HT1080 (cell line): ENCODE measurements around the gene EML3. TPM values are rescaled to one million over a fixed set of nuclear protein-coding genes. Genes with fewer than 3 reads are reported as not detected.
"Not testable (repeated sequence)": the region's sequence is repeated elsewhere in the genome, so short reads cannot be mapped to it uniquely, and the experiment has no call there.

Source experiments
- DNase-seq: peaks from one replicate; pipeline ENCODE4 v3.0.0-alpha.2; 2015; ENCODE audit warnings: low read depth
- polyA plus RNA-seq, 2 experiments: library from polyadenylated mRNA; depleted of rRNA; stranded (reverse); fragments of >200 nt; gene quantifications; 2 replicates each; pipeline ENCODE4 v1.2.3, GENCODE V29; 2015
- total RNA-seq: library from RNA; depleted of rRNA; stranded (reverse); fragments of >200 nt; shearing (Covaris generic); gene quantifications from 2 replicates; pipeline ENCODE4 v1.2.3, GENCODE V29; 2014; rRNA removed

EML3 gene, protein sequence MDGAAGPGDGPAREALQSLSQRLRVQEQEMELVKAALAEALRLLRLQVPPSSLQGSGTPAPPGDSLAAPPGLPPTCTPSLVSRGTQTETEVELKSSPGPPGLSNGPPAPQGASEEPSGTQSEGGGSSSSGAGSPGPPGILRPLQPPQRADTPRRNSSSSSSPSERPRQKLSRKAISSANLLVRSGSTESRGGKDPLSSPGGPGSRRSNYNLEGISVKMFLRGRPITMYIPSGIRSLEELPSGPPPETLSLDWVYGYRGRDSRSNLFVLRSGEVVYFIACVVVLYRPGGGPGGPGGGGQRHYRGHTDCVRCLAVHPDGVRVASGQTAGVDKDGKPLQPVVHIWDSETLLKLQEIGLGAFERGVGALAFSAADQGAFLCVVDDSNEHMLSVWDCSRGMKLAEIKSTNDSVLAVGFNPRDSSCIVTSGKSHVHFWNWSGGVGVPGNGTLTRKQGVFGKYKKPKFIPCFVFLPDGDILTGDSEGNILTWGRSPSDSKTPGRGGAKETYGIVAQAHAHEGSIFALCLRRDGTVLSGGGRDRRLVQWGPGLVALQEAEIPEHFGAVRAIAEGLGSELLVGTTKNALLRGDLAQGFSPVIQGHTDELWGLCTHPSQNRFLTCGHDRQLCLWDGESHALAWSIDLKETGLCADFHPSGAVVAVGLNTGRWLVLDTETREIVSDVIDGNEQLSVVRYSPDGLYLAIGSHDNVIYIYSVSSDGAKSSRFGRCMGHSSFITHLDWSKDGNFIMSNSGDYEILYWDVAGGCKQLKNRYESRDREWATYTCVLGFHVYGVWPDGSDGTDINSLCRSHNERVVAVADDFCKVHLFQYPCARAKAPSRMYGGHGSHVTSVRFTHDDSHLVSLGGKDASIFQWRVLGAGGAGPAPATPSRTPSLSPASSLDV
- total RNA-seq = 27.5 and 28.7 TPM in 2 replicates
- polyA plus RNA-seq (2015; cell fraction: cytosol; rRNA removed) = 29.9 and 34.0 TPM in 2 replicates
- 148 and 162 TPM in 2 replicates for polyA plus RNA-seq (2015; cell fraction: nucleus; rRNA removed)

DNA sequence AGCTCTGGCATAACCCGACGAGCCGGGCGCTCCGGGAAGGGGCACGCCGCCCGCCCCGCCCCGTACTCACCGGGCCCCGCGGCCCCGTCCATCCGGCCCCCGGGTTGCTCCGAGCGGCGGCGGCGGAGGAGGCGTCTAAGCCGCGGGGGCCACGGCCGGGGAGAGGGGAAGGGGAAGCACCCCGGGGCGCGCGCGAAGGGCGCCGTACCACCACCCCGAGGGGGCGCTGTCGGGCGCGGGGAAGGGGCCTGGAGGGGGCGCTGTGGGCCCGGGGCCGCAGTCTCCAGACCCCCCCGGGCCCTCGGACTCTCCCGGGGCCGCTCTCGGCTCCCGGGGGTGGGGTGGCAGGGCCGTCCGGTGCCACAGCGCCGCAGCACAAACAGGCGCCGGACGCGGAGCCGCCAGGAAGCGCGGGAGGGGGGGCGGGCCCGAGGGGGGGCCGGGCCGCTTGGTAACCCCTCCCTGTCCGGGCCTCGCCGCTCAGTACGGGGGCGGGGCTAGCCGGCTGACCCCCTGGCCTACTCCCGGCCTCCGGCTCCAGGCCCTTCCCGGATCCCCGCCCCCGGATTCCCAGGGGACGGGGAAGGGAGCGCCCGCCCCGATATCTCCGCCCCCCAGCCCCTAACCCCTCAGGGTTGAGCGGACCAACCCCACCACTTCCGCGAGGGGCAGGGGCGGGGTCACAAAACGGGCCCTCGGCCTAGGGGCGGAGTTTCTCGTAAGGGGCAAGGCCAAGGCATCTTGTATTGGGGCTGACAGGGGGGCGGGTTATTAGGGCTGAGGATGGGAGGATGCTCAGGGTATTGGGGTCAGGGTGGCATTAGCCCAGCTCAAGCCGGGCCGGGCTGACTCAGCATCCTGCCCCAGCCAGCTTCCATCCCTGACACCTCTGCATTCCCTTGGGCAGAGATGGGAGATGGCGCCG is at the start of gene EML3, which contains the start of gene ROM1:
TSS of gene EML3 (minus strand) at position 410 of the 925 bp plus-strand sequence. CDS start at position 92, 318 bp downstream.
TSS of gene ROM1 (plus strand) at position 892 of the 925 bp plus-strand sequence. CDS start at position 917, 25 bp downstream.
- DNase-seq = peak; percentile 77

DNA sequence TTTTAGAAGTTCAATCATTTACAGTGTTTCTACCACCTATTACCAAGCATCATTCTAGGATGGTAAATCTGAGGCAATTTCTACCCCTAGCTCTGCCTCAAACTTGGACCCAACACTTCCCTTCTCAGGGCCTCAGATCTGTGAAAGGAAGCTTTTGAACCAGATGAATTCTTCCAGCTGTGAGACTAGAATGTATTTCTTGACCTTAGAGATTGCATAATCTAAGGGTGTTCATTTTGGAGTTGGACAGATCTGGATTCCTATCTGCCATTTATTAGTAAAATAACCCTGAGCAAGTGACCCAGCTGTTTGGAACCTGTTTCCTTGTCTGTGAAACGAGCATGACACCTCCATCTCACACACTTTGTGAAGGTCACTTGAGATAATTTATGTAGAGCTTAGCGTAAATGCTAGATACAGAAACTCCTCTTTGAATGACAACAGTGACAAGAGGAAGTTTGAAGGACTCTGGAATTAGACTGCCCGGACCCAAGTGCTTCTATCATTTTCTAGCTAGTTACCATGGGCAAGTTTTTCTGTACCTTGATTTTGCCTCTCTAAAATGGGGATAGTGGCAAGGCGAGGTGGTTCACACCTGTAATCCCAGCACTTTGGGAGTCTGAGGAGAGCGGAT is 44.3 kb upstream of the EML3 start:
- no peak for DNase-seq

DNA sequence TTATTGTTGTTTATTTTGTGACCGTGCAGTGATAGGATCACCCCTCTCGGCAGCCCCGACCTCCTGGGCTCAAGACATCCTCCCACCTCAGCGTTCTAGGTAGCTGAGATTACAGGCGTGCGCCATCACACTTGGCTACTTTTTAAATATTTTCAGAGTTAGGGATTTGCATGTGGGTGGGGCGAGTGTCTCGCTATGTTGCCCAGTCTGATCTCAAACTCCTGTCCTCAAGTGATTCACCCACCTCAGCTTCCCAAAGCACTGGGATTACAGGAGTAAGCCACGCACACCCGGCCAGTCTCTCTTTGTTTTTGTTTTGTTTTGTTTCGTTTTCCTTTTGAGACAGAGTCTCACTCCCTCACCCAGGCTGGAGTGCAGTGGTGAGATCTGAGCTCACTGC is 41.7 kb upstream of the EML3 start:
- DNase-seq = no peak

DNA sequence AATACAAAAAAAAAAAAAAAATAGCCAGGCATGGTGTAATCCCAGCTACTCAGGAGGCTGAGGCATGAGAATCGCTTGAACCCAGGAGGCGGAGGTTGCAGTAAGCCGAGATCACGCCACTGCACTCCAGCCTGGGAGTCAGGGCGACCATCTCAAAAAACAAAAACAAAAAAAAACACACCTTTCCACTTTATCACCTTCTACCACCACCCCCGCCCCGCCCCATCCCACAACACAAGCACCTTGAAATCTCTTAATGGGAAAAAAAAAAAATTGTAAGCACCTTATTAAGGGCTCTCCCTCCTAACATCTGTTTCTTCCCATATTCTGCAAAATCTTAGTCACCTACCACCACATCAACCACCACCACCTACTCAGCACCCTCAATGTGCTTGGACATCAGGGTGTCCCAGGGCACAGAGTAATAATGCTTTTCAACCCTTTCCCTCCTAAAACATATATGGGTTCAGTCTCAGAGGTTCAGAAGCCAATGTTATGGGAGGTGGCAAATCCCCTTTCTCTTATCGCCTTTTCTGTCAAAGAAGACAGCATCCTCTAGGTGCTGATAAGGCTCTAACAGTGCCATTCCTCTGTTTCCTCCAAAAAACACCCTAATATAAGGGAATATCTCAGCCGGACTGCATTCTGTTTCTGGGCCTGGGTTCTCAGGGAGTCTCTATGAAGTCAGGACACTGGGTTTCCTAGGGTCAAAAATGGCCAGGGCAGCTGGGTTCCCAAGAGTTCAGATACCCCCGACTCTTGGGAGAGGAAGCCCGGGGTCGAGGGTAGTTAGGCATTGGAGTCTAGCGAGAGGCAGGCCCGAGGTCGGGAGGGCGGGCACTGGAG is 39.8 kb upstream of the EML3 start:
- no peak for DNase-seq

DNA sequence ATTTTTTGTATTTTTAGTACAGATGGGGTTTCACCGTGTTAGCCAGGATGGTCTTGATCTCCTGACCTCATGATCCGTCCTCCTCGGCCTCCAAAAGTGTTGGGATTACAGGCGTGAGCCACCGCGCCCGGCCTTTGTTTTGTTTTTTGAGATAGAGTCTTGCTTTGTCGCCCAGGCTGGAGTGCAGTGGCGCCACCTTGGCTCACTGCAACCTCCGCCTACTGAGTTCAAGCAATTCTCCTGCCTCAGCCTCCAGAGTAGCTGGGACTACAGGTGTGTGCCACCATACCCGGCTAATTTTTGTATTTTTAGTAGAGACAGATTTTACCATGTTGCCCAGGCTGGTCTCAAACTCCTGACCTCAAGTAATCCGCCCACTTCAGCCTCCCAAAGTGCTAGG is 37.7 kb upstream of the EML3 start:
- not testable (repeated sequence) for DNase-seq

DNA sequence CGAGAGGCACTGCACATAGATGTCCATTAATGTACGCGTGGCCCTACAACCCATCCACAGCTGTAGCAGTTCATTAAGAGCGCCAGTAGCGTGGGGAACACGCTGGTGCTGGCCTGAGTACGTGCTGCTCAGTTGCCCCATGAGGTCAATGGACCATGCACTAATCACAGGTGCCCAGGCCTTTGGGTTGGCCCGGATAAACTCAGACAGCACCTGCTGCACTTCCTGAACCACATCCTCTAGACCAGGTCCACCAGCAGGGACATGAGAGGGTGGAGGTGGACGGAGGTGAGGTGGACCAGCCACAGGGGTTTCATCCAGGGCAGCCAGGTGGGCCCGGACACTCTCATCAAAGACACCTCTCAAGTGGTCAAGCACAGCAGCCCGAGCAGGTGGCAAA is 36.9 kb upstream of the EML3 start:
- DNase-seq = no peak

DNA sequence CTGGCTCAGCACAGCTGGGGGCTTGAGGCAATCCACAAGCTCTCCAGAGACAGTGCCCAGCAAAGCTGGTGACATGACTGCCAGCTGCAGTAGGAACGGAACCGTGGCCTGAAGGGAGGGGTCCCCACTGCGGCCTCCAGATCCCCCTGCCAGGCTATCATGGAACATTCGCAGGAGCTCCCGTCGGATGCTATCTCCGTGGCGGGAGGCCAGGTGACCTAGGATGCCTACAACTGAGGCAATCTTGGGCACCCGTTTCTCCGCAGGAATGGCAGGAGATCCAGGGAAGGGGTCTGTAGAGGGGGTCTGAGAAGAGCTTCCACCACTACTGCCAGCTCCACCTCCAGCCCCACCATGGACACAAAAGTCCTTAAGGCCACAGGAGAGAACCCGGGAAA is 36.4 kb upstream of the EML3 start:
- no peak for DNase-seq

DNA sequence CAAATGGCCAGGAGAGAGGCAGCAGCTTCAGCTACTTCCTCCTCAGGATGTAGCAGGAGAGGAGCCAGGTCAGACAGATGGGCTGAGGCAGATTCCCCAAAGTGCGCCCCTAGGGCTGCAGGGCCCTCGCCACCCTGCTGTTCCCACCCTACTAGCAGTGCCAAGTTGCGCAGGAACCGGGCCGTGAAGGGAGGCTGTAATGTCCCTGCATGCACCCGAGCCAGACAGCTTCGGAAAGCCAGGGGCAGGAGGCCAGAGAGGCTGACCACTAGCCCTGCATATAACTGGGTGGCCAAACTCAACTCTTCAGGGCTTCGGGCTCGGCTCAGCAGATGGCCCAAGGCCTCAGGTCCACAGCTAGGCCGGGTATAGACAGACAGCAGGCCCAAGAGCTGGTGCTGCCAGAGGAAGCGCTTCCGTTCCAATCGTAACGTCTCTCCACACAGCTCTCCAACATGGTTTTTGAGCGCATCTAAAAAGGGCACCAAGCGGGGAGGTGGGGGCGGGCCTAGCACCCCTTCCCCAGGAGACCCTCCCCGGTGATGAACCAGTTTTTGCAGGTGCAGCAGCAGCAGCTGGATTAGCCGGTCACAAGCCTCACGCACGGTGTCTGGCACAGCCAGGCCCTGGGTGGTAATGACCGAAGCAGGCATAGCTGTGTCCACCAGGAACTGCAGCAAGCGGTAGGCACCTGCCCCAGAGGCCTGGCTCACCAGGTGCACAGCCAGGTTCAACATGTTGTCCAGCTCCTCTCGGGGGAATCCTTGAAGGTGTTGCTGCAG is 35.8 kb upstream of the EML3 start:
- no peak for DNase-seq

DNA sequence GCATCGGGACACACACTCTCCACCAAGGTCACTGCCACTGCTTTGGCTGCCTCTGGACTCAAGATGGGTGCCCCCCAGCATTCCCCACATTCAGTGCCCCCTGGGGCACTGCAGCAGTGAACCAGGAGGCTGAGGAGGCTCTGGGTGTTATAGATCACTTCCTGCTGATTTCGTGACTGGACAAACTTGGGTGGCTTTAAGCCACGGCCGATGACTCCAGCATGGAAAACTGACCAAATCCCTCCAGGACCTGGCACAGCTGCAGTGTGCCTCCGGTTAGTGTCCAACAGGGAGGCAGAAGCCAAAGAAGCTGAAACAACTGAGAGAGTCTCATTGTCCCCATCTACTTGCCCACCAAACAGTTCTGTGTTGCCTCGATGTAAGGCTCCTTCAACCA is 35.0 kb upstream of the EML3 start:
- DNase-seq = no peak

DNA sequence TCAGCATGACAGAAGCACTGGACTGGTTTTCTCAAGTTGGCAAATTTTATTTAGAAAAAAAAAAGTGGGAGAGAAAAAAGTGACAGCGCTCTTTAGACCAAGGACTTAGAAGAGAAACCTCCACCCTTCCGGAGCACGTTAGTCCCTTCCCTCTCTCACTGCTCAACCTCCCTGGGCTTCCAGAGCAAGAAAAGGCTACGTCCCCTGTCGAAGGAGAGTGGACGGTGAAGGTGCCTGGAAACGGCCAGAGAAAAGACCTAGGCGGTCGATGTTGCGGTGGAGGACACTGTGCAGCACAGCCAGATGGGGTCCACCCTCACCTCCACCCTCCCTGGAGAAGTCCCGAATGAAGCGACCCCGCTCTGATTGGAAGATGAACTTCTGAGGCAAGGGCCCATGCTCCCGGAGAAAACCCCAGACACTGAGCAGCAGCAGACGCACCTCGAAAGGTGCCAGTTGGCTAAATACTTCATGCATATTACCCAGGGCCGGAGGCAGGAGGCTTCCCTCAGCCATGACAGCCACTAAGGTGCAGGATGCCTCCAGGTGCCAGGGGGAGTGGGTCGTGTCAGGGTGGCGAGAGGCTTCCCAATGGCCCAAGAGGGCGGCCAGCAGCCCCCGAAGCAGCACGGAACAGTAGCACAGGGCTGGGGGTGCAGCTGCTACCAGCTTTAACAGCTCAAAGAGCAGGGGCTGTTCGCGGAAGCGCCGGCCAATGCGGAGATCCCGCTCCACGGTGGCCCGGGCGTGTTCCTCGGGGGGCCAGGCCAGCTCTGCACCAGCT is 34.4 kb upstream of the EML3 start:
- DNase-seq = no peak

DNA sequence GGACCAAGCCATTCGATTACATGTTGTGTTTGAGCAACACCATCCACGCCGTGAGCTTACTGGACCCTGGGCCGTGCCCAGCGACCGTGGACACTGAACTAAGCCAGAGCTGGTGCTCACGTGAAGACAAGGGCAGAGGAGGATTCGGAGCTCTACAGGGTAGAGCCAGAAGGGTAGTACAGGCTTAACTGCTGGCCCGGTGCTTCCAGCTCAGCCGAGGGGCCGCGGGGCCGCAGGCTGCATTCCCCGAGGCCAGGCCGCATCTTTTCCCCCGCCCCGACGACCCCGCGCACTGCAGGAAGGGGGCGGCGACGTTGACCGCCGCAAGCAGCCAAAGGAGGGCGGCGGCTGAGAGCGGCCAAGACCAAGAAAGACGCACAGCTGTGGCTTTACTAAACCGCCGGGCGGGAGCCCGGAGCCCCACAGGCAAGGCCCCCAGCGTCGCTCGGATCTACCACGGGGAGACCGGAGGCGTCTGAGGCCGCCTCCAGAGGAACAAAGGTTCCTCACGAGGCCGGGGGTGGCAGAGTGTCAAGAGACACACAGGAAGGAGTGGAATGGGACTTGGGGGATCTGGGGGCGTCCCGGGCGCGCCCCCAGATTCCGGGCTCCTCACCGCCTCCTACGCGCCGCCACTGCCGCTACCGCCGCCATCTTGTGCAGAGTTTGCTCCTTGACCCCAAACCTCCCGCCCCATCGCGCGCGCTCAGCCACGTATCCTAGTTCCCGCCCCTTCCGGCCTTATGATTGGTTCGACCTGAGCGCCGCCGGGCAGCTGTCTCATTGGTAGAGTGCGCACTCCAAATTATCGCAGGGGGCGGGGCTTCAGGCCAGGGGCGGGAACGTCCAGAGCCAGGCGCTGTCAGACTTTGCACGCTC is 33.6 kb upstream of the EML3 start, which contains the start of gene GANAB:
TSS of gene GANAB (minus strand) at position 668 of the 879 bp plus-strand sequence. CDS start at position 654, 14 bp downstream.
- peak; percentile 95 for DNase-seq

DNA sequence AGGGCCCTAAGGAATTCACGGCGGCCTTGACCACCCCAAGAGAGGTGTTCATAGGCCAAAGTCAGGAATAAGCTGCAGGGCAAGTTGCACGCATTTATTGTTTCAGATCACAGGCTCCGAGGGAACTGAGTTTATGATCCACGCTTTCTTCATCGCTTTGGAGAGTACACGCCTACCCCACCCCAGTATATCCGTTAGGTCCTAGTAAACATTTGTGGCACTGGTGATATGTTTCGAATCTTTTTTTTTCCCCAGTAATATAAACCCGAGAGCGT is 33.0 kb upstream of the EML3 start:
- DNase-seq = no peak

DNA sequence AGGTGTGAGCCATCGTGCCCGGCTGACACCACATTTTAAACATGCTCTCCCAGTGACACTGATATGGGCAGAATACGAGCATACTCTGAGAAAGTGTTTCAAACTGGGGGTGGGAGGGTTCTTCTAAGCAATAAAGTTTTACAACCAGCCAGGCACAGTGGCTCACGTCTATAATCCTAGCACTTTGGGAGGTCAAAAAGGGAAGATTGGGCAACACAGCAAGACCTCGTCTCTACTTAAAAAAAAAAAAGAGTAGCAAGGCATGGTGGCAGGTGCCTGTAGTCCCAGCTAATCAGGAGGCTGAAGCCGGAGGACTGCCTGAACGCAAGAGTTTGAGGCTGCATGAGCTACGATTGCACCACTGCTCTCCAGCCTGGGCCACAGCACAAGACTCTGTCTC is 31.6 kb upstream of the EML3 start:
- DNase-seq = no peak

DNA sequence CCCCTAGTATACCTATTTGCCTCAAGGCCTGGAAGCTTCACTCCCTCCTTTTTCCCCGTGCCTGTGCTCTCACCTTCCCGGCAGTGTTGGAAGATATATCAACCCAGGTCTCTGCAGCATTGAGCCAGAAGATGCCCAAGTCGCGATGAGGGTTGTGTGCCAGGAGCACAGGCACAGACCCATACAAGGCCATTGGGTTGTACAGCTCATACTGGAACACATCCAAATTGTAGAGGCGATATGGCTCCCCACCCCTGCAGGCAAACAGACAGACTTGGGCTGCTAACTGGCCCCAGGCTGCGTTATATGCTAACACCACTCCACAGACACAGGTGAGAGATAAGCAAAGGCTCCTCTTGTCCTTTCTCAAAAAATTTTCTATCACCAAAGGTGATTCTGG is 19.9 kb upstream of the EML3 start:
- no peak for DNase-seq

DNA sequence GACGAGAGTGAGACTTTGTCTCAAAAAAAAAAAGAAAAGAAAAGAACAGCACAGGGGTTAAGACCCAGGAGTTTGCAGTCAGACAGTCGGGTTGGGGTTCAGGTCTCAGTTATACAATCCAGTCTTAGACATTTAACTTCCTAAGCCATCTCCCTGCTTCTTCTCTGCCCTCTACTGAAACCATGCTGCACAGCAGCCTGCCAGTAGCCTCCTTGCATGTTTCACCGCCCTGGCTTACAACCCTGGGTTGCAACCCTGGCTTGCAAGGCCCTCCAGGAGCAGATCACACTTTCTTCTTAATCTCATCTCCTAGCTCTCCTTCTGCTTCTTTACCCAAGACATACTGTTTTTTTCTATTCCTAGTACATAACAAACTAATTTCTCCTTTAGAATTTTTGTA is 15.1 kb upstream of the EML3 start:
- DNase-seq = no peak

DNA sequence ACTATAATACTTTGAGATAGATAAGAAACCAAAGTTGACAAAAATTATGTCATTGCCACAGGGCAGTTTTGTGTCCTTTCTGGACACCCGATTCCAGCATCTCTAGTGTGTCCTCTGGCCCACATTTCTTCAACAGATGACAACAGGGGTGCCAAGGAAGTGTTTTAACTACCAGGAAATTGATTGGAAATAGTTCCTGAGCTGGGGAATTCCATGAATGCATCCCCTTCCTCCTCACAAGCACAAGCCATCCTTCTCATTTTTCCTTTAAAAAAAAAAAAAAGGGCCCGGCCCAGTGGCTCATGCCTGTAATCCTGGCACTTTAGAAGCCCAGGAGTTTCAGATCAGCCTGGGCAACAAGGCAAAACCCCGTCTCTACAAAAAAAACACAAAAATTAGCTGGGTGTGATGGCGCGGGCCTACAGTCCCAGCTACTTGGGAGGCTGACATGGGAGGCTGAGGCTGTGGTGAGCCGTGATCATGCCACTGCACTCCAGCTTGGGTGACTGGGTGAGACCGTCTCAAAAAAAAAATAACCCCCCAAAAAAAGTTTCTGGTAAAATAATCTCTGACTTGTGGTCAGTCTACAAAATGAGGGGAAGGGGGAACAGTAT is 10.0 kb upstream of the EML3 start:
- no peak for DNase-seq
